Astrocyte of the cerebellum (primary cell): ENCODE data around the gene CEP76.
A peak's percentile ranks its signal among the peaks of the same experiment; 100 is the strongest.

Experiments
- DNase-seq: peaks from one replicate; pipeline ENCODE4 v3.0.0-alpha.2; 2011; ENCODE audit warnings: low read depth
- H3K4me3 ChIP-seq: 2 replicates; pipeline ENCODE4 v1.5.1; 2011; ENCODE audit warnings: mild to moderate bottlenecking, low read depth, low read length, moderate library complexity
- in situ Hi-C: cut with HindIII; loops from 2 replicates; pipeline ENCODE4 v1.10.0; 2017; ENCODE audit warnings: low sequenced_read_pairs
- TF ChIP-seq, protein P1 (sequence below): IDR thresholded peaks from 2 replicates; pipeline ENCODE4 v1.5.1; 2012; ENCODE audit warnings: low read length, low read depth, moderate library complexity, mild to moderate bottlenecking; ENCODE audit errors: missing control alignments

The CEP76 gene

DNA sequence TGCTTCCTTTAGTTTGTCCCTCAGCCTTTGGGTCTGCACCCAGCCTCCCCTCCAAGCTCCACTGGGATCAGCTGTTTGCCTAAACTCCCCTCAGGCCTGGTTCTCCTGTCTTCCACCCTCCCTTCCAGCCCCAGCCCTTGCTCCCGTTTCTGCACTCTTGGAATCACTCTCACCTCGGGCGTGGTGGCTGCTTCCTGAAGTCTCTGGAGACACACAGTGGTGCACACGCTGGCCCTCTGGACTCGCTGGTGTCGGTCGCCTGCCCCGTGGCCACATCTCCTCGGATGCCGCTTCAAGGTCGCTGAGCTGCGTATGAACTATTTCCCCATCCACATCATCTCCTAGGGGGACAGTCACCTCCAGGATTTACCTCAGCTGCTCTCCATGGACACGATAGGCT, 46.6 kb upstream of the CEP76 start:
- TF ChIP-seq, protein P1, sequence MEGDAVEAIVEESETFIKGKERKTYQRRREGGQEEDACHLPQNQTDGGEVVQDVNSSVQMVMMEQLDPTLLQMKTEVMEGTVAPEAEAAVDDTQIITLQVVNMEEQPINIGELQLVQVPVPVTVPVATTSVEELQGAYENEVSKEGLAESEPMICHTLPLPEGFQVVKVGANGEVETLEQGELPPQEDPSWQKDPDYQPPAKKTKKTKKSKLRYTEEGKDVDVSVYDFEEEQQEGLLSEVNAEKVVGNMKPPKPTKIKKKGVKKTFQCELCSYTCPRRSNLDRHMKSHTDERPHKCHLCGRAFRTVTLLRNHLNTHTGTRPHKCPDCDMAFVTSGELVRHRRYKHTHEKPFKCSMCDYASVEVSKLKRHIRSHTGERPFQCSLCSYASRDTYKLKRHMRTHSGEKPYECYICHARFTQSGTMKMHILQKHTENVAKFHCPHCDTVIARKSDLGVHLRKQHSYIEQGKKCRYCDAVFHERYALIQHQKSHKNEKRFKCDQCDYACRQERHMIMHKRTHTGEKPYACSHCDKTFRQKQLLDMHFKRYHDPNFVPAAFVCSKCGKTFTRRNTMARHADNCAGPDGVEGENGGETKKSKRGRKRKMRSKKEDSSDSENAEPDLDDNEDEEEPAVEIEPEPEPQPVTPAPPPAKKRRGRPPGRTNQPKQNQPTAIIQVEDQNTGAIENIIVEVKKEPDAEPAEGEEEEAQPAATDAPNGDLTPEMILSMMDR = no peak
- DNase-seq = no peak
- H3K4me3 ChIP-seq = no peak overlapping the region
- in situ Hi-C loops = loop anchor here (10.0 kb wide), 1 partner anchor 176 kb away; no protein-coding TSS in a partner anchor

DNA sequence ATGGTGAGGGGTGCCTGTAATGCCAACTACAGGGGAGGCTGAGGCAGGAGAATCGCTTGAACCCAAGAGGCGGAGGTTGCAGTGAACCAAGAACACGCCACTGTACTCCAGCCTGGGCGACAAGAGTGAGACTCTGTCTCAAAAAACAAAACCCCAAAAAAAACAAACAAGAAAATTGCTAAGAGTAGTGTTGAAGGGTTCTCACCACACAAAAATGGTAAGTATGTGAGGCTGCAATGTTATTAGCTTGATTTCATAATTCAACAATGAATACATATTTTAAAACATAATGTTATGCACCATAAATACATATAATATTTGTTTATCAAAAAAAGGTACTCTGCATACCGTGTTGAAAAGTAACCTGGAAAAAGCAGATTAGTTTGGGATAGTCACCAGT, 46.1 kb upstream of the CEP76 start:
- TF ChIP-seq, protein P1 = no peak
- DNase-seq = no peak
- in situ Hi-C loops = loop anchor here (10.0 kb wide), 1 partner anchor 176 kb away; no protein-coding TSS in a partner anchor
- no peak overlapping the region for H3K4me3 ChIP-seq

DNA sequence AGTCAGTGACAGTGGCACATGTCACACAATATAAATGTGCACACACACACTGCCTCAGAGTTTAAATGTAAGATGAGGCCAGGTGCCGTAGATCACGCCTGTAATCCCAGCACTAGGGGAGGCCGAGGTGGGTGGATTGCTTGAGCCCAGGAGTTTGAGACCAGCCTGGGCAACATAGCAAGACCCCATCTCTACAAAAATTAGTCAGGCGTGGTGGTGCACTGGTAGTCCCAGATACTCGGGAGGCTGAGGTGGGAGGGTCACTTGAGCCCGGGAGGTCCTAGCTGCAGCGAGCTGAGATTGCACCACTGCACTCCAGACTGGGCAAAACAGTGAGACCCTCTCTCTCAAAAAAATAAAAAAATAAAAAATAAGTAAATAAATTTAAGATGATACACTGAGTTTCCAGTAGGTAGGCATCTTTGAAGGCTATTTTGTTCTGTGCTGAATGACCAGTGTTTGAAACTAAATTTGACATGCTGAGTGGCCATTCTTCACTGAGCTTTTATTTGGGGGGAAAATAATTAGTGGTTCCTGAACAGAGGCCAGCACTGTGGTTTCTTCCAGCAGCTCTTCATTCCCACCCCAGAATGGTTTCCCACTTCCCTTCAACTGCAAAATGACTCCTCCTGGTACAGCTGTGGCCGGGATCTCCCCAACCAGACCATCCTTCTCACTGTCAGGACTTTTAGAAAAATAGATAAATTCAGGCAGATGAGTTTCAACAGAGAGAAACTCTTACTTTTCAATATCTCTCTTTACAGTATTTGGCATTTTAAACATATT, 45.2 kb upstream of the CEP76 start:
- DNase-seq = peak; percentile 50
- no peak overlapping the region for H3K4me3 ChIP-seq
- TF ChIP-seq, protein P1 = no peak
- in situ Hi-C loops = loop anchor here (10.0 kb wide), 1 partner anchor 177 kb away; no protein-coding TSS in a partner anchor

DNA sequence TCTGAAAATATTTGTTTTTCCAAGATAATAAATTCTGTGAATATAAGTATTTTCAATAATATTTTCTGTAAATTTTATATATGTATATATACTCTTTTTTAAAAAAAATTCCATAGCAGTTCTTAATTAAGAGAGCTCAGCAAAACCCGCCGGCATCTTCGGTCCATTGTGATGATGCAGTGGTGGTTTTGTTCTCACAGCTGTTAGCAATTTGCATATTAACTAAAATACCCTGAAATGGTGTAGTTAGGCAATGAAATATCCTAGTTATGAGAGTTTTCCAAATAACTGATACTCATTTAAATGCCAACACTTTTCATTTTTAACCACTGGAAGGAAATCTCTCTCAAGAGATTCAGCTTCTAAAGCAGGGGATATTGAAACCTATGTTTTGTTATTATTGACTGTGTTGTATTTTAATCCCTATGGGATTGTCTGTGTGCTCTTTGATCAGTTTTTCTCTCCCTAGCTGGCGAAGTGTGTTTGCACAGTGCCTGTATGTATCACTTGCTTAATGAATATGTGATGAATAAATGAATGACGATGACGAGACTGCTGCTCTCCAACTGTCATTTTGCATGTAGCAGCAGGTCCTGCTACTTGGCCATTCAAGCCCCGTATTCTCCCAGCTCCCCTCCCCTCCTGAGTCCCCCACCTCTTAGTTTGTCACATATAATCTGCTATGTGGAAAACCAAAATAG, 42.7 kb upstream of the CEP76 start:
- DNase-seq = no peak
- no peak overlapping the region for H3K4me3 ChIP-seq
- TF ChIP-seq, protein P1 = no peak
- in situ Hi-C loops = loop anchor here (10.0 kb wide), 1 partner anchor 180 kb away; no protein-coding TSS in a partner anchor

DNA sequence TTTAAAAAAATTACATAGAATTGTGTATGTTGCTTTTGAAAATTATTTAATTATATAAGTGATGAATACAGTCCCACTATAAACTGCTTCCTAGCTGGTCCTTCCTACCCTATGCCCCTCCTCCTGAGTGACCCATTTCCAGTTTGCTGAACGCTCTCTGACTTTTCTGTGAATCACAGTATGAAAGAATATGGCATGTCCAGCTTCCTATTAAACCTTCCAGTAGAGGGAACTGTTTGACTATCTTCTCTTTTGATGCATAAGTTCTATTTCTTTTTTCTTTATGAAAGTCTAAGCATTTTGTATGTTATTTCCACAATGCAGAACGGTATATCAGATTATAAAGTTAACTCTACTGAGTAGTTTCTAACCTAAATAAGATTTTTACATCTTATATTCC, 41.6 kb upstream of the CEP76 start:
- in situ Hi-C loops = loop anchor here (10.0 kb wide), 1 partner anchor 181 kb away; no protein-coding TSS in a partner anchor
- peak; percentile 63 for DNase-seq
- TF ChIP-seq, protein P1 = peak; percentile 45
- no peak overlapping the region for H3K4me3 ChIP-seq

DNA sequence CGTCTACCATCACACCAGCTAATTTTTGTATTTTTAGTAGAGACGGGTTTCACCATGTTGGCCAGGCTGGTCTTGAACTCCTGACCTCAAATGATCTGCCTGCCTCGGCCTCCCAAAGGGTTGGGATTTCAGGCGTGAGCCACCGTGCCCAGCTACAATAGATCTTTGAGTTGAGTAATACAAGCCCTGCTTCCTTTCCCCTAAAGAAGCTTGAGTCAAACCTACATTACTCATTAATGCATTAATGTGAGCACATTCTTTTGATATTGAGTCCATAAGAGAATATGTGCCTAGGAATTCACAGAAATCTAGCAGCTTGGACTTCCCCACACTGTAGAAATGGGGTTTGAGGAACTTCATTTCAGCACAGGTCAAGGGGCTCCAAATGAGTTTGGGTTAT, 39.9 kb upstream of the CEP76 start:
- TF ChIP-seq, protein P1 = no peak
- DNase-seq = no peak
- in situ Hi-C loops = loop anchor here (10.0 kb wide), 1 partner anchor 182 kb away; no protein-coding TSS in a partner anchor
- H3K4me3 ChIP-seq = no peak overlapping the region
